HFFc6 (cell line): ENCODE results near the gene TAOK1. TPM values are rescaled to one million over a fixed set of nuclear protein-coding genes. Genes with fewer than 3 reads are reported as not detected.

Source experiments
- DNase-seq: peaks from one replicate; pipeline ENCODE4 v3.0.0-alpha.2; 2018
- H3K27ac Mint-ChIP-seq: 2 replicates; pipeline ENCODE4 v1.8.0; 2020; ENCODE audit warnings: mild to moderate bottlenecking, mixed read lengths
- H3K27me3 Mint-ChIP-seq: 2 replicates; pipeline ENCODE4 v1.8.0; 2021; ENCODE audit warnings: mild to moderate bottlenecking, moderate library complexity, mixed read lengths; ENCODE audit not compliant: insufficient read depth
- H3K36me3 Mint-ChIP-seq: 2 replicates; pipeline ENCODE4 v1.8.0; 2021; ENCODE audit warnings: low read depth, mixed read lengths
- H3K4me1 Mint-ChIP-seq: 2 replicates; pipeline ENCODE4 v1.8.0; 2020; ENCODE audit warnings: low read depth, mixed read lengths
- H3K4me3 Mint-ChIP-seq: 2 replicates; pipeline ENCODE4 v1.8.0; 2020; ENCODE audit warnings: mild to moderate bottlenecking, moderate library complexity, mixed read lengths
- H3K9me3 Mint-ChIP-seq: 2 replicates; pipeline ENCODE4 v1.8.0; 2020; ENCODE audit warnings: mild to moderate bottlenecking, mixed read lengths
- CTCF ChIP-seq: fragments of 200-600 bp; sonication (generic); IDR thresholded peaks from 2 replicates; pipeline ENCODE4 v1.5.0; 2021; ENCODE audit warnings: antibody characterized with exemption, mild to moderate bottlenecking
- total RNA-seq, 6 experiments: library from RNA; stranded (reverse); fragmentation: NEBNext Ultra II Directional; extraction: Animal tissue kit (Norgen Biotek cat#: 25700); gene quantifications; 2 replicates in 1 of 6; 3 replicates in 5 of 6; pipeline ENCODE4 v1.2.3, GENCODE V29; 2021

Gene TAOK1
- total RNA-seq, 6 experiments from 2014 or later, result 72.0 to 82.6 (median 75.1) TPM

DNA sequence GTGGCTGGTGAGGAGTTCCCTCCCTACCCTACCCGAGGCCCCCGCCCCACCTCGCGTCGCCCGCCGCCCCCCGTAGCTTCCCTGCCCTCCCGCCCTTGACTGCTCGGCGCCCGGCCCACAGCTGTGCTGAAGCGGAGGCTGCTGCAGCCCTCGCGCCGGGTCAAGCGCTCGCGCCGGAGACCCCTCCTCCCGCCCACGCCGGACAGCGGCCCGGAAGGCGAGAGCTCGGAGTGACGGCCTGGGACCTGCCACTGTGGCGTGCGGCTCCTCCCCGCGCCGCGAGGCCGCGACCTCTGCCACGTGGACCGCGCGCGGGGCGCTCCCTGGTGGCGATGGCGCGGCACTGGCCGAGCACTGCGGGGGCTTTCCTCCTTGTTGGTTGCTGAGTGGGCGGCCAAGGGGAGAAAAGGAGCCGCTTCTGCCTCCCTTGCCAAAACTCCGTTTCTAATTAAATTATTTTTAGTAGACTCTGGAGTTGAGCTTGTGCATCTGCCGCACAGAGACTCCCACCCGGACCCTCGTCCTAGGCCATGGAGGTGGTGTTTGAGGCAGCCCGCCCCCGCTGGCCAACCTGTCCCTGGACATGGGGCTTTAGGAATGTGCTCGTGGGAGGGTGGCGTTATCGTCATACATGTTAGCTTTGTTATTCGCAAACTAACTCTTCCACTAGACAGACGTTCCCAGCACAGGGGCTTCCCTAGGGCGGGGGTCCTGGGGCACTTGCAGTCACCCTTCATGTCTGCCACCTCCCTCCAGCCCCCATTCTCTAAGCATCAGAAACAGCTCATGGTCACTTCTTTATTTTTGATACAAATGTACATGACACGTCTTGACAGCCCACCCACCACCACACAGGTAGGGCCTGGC is 182.8 kb downstream of the TAOK1 start:
- Mint-ChIP-seq H3K4me1 (peaks cover 22% of the 10 kb centered on the region), H3K27ac (peak overlapping the region; percentile 16; the same call in 1 of the 2 replicates), H3K4me3 (no peak overlapping the region), H3K36me3 (peaks cover 5% of the 10 kb centered on the region; the same call in 1 of the 2 replicates), H3K9me3 (no peaks in the 10 kb centered on the region), H3K27me3 (no peaks in the 10 kb centered on the region; the same call in 1 of the 2 replicates)
- TF ChIP-seq CTCF, result peak; percentile 87
- DNase-seq, result peak; percentile 34

GRCh38 chr17:29573558-29573869 is 183.4 kb downstream of the TAOK1 start:
- DNase-seq, result no peak
- 0 out of 2 replicates have a peak overlapping the region, but pooled peaks have one; percentile 11 for H3K27ac Mint-ChIP-seq
- H3K9me3 Mint-ChIP-seq, result no peaks in the 10 kb centered on the region
- TF ChIP-seq CTCF, result no peak
- H3K4me1 Mint-ChIP-seq, result peaks cover 22% of the 10 kb centered on the region
- no peak overlapping the region for H3K4me3 Mint-ChIP-seq
- H3K27me3 Mint-ChIP-seq, result no peaks in the 10 kb centered on the region
- H3K36me3 Mint-ChIP-seq, result peaks cover 5% of the 10 kb centered on the region; the same call in 1 of the 2 replicates

GRCh38 chr17:29573871-29574731 is 183.9 kb downstream of the TAOK1 start:
- no peak for DNase-seq
- Mint-ChIP-seq H3K27me3 (no peaks in the 10 kb centered on the region), H3K9me3 (no peaks in the 10 kb centered on the region), H3K36me3 (peaks cover 5% of the 10 kb centered on the region; the same call in 1 of the 2 replicates), H3K27ac (peak overlapping the region; percentile 36; the same call in 1 of the 2 replicates), H3K4me3 (no peak overlapping the region), H3K4me1 (peaks cover 19% of the 10 kb centered on the region)
- TF ChIP-seq CTCF, result no peak

GRCh38 chr17:29574732-29575510 is 184.8 kb downstream of the TAOK1 start:
- Mint-ChIP-seq H3K4me1 (peaks cover 13% of the 10 kb centered on the region), H3K36me3 (peaks cover 5% of the 10 kb centered on the region), H3K27ac (peak overlapping the region; percentile 36; the same call in 1 of the 2 replicates), H3K27me3 (no peaks in the 10 kb centered on the region), H3K9me3 (no peaks in the 10 kb centered on the region), H3K4me3 (no peak overlapping the region)
- DNase-seq, result no peak
- no peak for TF ChIP-seq CTCF
